NOMO-1 (cell line): ENCODE measurements around the gene DNAJB6.

Experiments used
- DNase-seq, 2 experiments: peaks; one replicate each; lab custom pipeline; 2025; ENCODE audit not compliant: unreplicated experiment in 2 of 2; lab: John Stamatoyannopoulos, UW

DNAJB6 gene

GRCh38 chr7:157425137-157425731, 88.4 kb downstream of the DNAJB6 start:
- no peak for DNase-seq

DNA sequence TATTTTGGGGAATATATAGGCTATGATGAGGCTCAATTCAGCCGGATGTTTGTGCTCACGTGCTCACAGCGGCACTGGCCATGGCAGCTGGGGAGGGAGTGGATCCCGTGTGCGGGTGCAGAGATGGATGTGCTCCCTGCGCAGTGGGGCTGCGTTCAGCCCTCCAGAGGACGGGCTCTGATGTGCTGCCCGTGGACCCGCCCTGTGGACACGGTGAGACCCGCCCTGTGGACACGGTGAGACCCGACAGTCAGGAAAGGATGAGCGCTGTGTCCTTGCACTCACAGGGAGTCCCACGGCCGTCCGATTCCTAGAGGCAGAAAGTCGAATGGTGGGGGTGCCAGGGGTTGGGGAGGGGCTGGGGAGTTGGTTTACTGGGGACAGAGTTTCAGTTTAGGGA, 89.0 kb downstream of the DNAJB6 start:
- no peak for DNase-seq

GRCh38 chr7:157426463-157427301, 89.9 kb downstream of the DNAJB6 start:
- no peak for DNase-seq

DNA sequence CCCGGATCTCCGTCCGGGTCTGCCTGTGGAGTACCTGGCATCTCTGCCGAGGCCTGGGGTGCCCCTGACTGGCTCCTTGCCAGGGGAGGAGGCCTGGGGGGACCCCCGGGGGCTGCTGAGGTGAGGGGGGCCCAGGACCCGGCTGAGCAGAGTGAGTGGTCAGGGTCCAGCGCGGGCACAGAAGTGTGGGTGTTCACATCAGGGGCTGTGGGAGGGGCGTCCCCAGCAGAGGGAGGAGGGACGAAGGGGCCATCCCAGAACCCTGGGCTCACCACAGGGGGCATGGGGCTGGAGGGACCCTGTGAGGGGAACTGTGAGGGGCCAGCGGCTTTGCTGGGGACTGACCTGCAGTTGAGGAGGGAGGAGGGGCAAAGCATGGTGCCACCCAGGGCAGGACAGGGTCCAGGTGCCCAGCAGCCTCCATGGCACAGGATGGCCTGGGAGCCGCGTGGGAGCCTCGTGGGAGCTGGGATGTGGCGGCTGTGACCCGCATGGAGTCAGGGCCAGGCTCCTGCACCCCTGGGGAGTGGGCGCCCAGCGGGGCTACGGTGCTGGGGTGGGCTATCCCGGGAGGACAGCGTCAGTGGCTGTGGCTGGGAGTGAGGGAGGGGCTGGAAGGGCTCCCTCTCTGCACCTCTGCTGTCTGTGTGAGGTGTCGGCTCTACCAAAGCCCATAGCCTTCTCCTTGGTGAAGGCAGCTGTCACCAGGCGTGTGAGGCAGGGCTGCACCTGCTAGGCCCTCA, 91.2 kb downstream of the DNAJB6 start:
- no peak for DNase-seq

- DNase-seq = no peak
These were observed 91.7 kb downstream of the DNAJB6 start for GRCh38 chr7:157428554-157428945.

- no peak for DNase-seq
These were observed 92.3 kb downstream of the DNAJB6 start for GRCh38 chr7:157429001-157429679.

GRCh38 chr7:157429680-157430224, 92.9 kb downstream of the DNAJB6 start:
- DNase-seq = no peak

DNA sequence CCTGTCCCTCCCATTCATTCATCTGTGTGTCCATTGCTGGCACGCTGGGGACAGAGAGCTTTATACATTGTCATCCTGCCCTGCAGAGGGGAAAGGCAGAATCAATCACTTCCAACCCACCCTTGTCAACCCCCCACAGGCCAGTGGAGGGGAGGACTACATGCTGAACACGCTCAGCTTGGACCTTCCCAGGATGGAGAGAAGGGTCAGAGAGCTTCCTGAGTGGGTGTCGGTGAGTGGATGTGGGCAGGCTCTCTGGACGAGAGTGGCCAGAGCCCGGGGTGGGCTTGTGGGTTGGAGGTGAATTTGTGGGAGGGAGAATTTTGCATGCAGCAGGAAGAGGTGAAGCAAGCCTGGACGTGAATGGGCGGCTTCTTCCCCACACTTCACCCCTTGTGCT, 93.9 kb downstream of the DNAJB6 start:
- no peak for DNase-seq

- DNase-seq = no peak
These were observed 94.6 kb downstream of the DNAJB6 start for GRCh38 chr7:157431173-157431950.

DNA sequence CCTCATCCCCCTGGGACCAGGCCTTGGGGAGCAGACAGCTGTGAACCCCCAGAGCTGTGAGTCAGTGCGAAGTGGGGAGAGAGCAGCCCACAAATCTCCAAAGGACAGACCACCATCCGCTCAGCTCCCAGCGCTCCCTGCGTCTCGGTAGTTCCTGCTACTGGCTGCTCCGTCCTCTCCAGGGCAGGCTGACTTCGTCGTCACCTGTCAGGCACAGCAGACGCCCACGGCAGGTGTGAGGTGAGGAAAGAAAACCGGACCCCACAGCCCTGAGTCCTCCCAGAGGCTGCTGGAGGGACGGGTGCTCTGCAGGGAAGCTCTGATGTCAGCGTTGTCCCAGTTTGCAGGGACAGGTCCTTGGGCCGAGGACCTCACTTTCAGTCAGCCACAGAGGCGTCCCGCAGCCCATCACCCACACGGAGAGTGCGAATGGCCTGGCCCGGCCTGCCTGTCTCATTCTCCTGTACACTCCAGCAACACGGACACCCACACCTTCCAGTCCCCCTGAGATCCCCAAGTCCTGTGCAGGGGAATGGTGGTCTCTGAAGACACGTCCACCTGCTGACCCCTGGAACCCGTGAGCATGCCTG, 95.2 kb downstream of the DNAJB6 start:
- DNase-seq = no peak

DNA sequence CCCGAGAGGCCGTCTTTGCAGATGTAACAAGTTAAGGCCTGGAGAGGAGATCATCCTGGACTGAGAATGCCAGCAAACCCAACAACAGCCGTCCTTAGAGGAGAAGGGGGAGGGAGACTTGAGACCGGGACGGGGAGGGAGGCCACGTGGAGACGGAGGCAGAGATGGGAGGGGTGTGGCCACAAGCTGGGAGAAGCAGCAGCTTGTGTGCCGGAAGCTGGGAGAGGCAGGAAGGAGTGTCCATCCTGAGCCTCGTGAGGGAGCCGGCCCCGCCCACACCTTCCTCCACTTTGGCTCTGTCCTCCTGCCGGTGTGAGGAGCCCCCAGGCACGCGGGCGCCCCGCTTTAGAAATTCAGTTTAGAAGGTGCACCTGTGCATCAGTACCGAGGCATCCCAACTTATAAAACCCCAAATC, 95.7 kb downstream of the DNAJB6 start:
- peak; percentile 23 to 33 for DNase-seq

GRCh38 chr7:157432957-157433576, 96.3 kb downstream of the DNAJB6 start:
- peak; percentile 41 to 43 for DNase-seq

- peak in 1 of 2 experiments; percentile 3 for DNase-seq
These were observed 96.8 kb downstream of the DNAJB6 start for GRCh38 chr7:157433628-157434027.

DNA sequence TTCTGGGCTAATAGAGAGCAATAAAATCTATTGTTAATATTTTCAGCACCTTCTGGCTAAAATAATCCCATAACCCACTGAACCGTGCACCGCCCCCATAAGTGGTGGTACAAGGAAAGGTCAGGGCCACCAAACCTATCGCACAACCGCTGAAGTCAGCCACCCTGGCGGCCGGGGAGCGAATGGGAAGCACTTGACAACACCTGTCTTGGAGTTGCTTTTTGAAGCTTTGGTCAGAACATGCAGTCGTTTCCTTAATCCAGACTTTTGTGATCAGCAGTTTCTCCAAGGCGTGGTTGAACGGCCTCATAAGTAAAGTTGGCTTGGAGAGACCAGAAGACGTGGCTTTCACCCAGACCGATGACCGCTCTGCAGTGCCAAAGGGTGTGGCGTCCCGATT, 97.4 kb downstream of the DNAJB6 start:
- peak; percentile 9 to 29 for DNase-seq

DNA sequence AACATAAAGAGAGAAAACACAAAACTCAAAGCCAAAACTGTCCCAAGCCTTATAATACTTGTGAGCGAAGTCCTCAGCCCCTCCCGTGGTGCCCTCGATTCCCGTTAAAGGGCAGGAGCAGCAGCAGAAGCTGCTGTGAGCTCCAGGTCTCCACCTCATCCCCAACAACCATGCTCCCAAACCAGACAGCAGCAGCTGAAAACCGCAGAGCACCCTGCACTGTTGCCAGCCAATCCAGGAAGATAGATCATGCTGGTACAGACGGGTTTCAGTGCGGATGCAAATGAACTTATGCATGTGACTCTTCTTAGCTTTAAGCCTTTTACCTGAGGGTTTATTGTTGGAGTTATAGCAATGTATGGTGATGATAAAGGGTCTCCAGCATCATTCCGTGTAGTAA, 97.9 kb downstream of the DNAJB6 start:
- peak; percentile 3 to 4 for DNase-seq

DNA sequence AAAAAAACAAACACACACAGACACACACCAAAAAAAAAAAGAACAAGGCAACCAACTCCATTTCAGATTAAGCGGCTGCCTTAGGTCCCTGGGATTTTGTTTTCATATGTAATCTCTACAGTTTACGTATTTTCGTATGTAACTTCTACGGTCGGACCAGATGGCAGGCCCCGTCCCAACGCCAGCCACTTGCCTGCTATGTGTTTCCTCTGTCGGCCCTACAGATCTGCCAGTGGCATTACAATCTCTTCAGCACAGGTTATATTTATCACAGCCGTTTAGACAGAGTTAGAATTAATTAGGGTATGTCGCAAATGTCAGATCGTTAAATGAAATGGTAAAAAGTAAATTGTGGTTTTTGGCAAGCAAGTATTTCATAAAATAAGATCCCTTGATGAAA, 99.3 kb downstream of the DNAJB6 start:
- DNase-seq = peak; percentile 76 to 84

DNA sequence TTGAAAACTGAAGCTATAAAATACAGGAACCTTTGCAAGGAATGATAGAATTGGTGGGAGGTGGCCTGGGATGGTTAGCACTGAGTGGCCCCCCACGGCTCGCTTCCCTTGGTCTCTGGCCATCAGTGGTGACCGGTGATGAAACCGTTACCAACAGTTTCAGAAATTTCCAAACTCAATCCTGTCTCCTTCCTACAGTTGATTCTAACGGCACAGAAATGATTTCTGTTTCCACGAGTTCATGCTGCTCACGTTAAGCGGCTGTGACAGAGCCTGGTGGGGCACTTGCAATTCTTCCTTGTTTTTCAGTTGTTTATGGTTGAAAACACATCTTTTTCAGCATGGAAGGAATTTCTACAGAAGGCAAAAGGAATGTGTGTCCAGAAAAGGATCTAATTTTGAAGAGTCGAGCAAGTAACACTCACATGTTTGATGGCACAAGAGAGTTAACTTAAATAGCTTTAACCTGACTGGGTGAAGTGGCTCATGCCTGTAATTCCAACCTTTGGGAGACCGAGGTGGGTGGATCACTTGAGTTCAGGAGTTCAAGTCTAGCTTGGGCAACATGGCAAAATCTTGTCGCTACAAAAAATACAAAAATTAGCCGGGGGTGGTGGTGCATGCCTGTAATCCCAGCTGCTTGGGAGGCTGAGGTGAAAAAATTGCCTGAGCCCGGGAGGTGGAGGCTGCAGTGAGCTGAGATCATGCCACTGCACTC, 100.1 kb downstream of the DNAJB6 start:
- DNase-seq = peak in 1 of 2 experiments; percentile 44

- no peak for DNase-seq
These were observed 100.8 kb downstream of the DNAJB6 start for GRCh38 chr7:157437519-157438061.
